GM23248 (cell line): ENCODE measurements around the gene ASIC4. TPM values are rescaled to one million over a fixed set of nuclear protein-coding genes. Genes with fewer than 3 reads are reported as not detected.
A peak's percentile ranks its signal among the peaks of the same experiment; 100 is the strongest.

Source experiments
- DNase-seq: peaks from one replicate; pipeline ENCODE4 v3.0.0-alpha.2; 2015
- H2AFZ ChIP-seq: fragments of 200-600 bp; sonication (generic); 2 replicates; pipeline ENCODE4 v1.6.1; 2016; ENCODE audit warnings: antibody characterized with exemption
- H3F3A ChIP-seq: fragments of 200-600 bp; sonication (generic); 2 replicates; pipeline ENCODE4 v1.6.1; 2016; ENCODE audit warnings: mild to moderate bottlenecking, antibody characterized with exemption, mixed run types; ENCODE audit not compliant: insufficient read depth
- H3K27ac ChIP-seq: fragments of 200-600 bp; sonication (generic); 2 replicates; pipeline ENCODE4 v1.5.1; 2016; ENCODE audit warnings: mild to moderate bottlenecking
- H3K27me3 ChIP-seq: fragments of 200-600 bp; sonication (generic); replicated peaks from 2 replicates; pipeline ENCODE4 v1.6.1; 2016; ENCODE audit warnings: mild to moderate bottlenecking; ENCODE audit not compliant: insufficient read depth
- H3K36me3 ChIP-seq: fragments of 200-600 bp; sonication (generic); 2 replicates; pipeline ENCODE4 v1.6.1; 2016; ENCODE audit warnings: low read depth, mild to moderate bottlenecking
- H3K4me1 ChIP-seq: fragments of 200-600 bp; sonication (generic); 2 replicates; pipeline ENCODE4 v1.6.1; 2016; ENCODE audit warnings: mild to moderate bottlenecking; ENCODE audit not compliant: insufficient read depth
- H3K4me2 ChIP-seq: fragments of 200-600 bp; sonication (generic); one replicate; pipeline ENCODE4 v1.6.1; 2016; ENCODE audit warnings: mild to moderate bottlenecking; ENCODE audit not compliant: unreplicated experiment
- H3K4me3 ChIP-seq: fragments of 200-600 bp; sonication (generic); 2 replicates; pipeline ENCODE4 v1.5.1; 2016; ENCODE audit warnings: mild to moderate bottlenecking
- H3K79me2 ChIP-seq: fragments of 200-600 bp; sonication (generic); 2 replicates; pipeline ENCODE4 v1.6.1; 2016; ENCODE audit warnings: mild to moderate bottlenecking; ENCODE audit not compliant: insufficient read depth
- H3K9ac ChIP-seq: fragments of 200-600 bp; sonication (generic); 2 replicates; pipeline ENCODE4 v1.6.1; 2016; ENCODE audit warnings: mild to moderate bottlenecking
- H3K9me2 ChIP-seq: fragments of 200-600 bp; sonication (generic); 2 replicates; pipeline ENCODE4 v1.6.1; 2016; ENCODE audit warnings: mixed run types, mild to moderate bottlenecking, moderate library complexity; ENCODE audit not compliant: insufficient read depth
- H3K9me3 ChIP-seq: fragments of 200-600 bp; sonication (generic); one replicate; pipeline ENCODE4 v1.6.1; 2017; ENCODE audit warnings: low read depth
- H4K20me1 ChIP-seq: fragments of 200-600 bp; sonication (generic); 2 replicates; pipeline ENCODE4 v1.6.0; 2016; ENCODE audit not compliant: insufficient read depth
- EZH2 ChIP-seq: fragments of 200-600 bp; sonication (generic); IDR thresholded peaks from 2 replicates; pipeline ENCODE4 v1.6.1; 2018; ENCODE audit warnings: antibody characterized with exemption, mild to moderate bottlenecking; ENCODE audit not compliant: insufficient read depth, poor library complexity, severe bottlenecking
- EZH2phosphoT487 ChIP-seq: fragments of 200-600 bp; sonication (generic); IDR thresholded peaks from 2 replicates; pipeline ENCODE4 v1.6.1; 2018; ENCODE audit warnings: antibody characterized with exemption, moderate library complexity, mild to moderate bottlenecking, low read depth; ENCODE audit not compliant: insufficient read depth
- WGBS, 2 experiments: methylation state at CpG; one replicate each; pipeline ENCODE4 v1.1.6; 2015 to 2017; ENCODE audit warnings: low lambda C conversion rate in 2 of 2, low coverage in 1 of 2; ENCODE audit errors: missing lambda C conversion rate in 2 of 2; 5-methylcytosine and 5-hydroxymethylcytosine counted together
- in situ Hi-C: fragments of 300-500 bp; cut with MboI; formaldehyde crosslinking; loops from 2 replicates; pipeline ENCODE4 v1.15.0; 2020
- polyA plus RNA-seq: library from polyadenylated mRNA; unstranded; fragments of >200 nt; fragmentation: Nextera tagmentation; extraction: Ambion mirVana; gene quantifications from 2 replicates; pipeline ENCODE4 v1.2.1, GENCODE V29; 2016
- total RNA-seq: library from RNA; depleted of rRNA; stranded (reverse); fragments of >200 nt; shearing (Covaris generic); gene quantifications from 2 replicates; pipeline ENCODE4 v1.2.3, GENCODE V29; 2014

The ASIC4 gene
- total and polyA plus RNA-seq, 2 experiments from 2014 or later = 0.43 TPM; not detected in 1

DNA sequence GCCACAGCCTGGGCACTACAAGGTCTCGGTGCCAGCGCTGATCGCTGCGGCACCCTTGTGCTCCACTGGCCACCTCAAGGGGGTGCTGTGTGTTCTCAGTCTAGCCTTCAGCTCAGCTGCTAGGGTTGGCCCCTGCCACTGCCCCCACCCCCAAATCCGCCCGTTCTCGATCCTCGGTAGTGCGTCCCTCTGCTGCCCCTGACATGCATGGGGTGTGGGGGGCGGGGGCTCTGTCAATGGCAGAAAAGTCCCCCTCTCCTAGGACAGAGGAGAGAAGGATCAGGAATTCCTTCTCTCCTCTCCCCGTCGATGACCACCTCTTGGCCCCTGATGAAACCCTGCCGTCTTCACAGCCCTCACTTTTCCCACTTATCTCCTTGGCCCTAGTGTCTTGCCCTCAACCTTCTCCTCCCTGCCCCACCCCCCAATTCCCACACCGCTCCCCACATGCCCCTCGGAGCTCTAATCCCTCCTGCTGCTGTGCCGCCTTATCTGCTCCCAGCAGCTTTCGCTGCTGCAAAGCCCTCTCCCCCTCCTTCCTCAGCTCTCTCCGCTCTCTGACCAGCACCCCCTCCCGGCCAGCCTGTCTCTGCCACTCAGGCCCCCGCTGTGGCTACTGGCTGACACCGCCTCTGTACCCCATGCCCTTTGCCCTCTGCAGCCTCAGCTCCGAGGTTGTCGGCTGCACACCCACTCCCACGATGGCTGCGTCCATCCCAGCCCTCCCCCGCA, 4.3 kb upstream of the ASIC4 start:
- H3K27ac ChIP-seq = no peak overlapping the region
- H3K4me1 ChIP-seq = peaks cover 13% of the 10 kb centered on the region
- in situ Hi-C loops = no loop called here
- TF ChIP-seq EZH2 (no peak), EZH2phosphoT487 (no peak)
- 4% methylated on average over 24 to 26 of the region's 26 CpGs for WGBS, 2 experiments
- no peaks in the 10 kb centered on the region for H3K79me2 ChIP-seq
- H3K9ac ChIP-seq = no peak overlapping the region
- peaks cover 17% of the 10 kb centered on the region for H3K27me3 ChIP-seq
- peak overlapping the region; percentile 71 for H3K4me2 ChIP-seq
- no peaks in the 10 kb centered on the region for H3K9me3 ChIP-seq
- DNase-seq = peak; percentile 79
- no peaks in the 10 kb centered on the region for H3F3A ChIP-seq
- no peaks in the 10 kb centered on the region for H3K36me3 ChIP-seq
- no peaks in the 10 kb centered on the region for H3K9me2 ChIP-seq
- no peaks in the 10 kb centered on the region for H4K20me1 ChIP-seq
- peak overlapping the region; percentile 56 for H3K4me3 ChIP-seq
- no peak overlapping the region for H2AFZ ChIP-seq

DNA sequence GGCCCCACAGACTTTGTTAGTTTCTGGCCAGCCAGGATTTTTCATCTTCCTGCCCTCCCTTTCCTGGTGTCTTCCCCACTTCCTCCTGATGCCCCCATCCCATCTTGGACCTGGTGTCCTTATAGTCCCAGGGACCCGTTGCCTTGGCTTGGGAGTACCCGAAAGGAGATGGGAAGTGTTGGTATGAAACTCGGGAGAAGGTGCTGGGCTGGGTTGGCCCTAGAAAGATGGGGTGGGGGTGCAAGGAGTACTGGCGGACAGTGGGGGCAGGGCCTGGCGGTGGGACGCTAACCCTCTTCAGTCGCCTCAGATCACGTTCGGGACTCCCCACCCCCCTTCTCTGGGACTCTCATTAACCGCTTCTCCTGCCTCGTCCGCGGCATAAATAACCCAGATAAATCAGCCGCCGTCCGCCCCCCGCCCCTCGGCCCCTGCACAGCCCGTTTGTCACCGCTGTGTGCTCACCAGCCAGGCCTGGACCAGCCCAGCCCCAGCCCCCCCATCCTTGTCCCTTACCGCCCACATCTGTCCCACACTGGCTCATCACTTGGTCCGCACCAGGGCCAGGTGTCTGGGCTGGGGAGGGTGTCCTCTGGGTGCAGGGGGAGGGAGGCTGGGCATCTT, 3.7 kb upstream of the ASIC4 start:
- H3K4me2 ChIP-seq = peak overlapping the region; percentile 71
- H3K36me3 ChIP-seq = no peaks in the 10 kb centered on the region
- H3K9me3 ChIP-seq = no peaks in the 10 kb centered on the region
- in situ Hi-C loops = no loop called here
- H3K27me3 ChIP-seq = peaks cover 17% of the 10 kb centered on the region
- no peaks in the 10 kb centered on the region for H3F3A ChIP-seq
- H3K4me3 ChIP-seq = no peak overlapping the region
- TF ChIP-seq EZH2 (no peak), EZH2phosphoT487 (no peak)
- H3K4me1 ChIP-seq = peaks cover 13% of the 10 kb centered on the region
- DNase-seq = no peak
- no peaks in the 10 kb centered on the region for H3K9me2 ChIP-seq
- no peaks in the 10 kb centered on the region for H4K20me1 ChIP-seq
- H3K79me2 ChIP-seq = no peaks in the 10 kb centered on the region
- no peak overlapping the region for H3K27ac ChIP-seq
- WGBS, 2 experiments = 21 to 22% methylated on average over 5 to 22 of the region's 22 CpGs
- no peak overlapping the region for H2AFZ ChIP-seq
- H3K9ac ChIP-seq = no peak overlapping the region

DNA sequence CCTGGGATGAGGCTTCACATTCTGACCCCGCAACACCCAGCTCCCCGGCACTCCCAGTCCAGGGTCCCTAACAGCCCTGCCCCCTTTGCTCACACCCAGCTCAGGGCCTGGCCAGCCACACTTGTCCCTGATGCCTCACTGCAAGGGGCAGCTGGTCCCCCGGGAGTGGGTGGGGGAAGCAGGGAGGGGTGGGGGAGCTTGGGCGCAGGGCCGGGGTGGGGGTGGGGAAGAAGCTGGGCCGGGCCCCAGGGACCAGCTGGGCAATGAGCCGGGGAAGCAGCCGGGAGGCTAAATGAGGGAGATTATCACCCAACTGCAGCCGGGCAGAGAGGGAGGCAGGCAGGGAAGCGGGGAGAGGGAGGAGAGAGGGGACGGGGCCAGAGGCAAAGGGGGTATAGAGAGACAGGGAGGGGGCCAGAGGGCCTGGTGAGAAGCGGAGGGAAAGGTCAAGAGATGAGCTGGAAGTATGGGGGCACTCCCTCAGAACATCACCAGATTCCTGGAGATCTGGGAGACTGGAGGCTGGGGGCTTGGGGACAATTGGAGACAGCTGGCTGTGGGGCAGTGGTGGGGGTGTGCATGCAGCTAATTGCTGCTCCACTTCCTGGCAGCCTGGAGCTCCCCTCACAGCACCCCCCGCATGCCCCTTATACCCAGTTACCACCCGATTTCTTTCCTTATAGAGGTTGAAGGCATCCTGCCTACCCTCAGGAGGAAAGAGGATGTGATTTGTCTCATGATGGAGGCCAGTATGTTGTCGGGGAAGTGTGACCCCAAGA, 2.5 kb upstream of the ASIC4 start:
- peaks cover 13% of the 10 kb centered on the region for H3K4me1 ChIP-seq
- no peak overlapping the region for H3K4me3 ChIP-seq
- no peak overlapping the region for H3K27ac ChIP-seq
- no peaks in the 10 kb centered on the region for H3K9me2 ChIP-seq
- no peak overlapping the region for H3K4me2 ChIP-seq
- no peaks in the 10 kb centered on the region for H4K20me1 ChIP-seq
- H3K27me3 ChIP-seq = peaks cover 17% of the 10 kb centered on the region
- WGBS, 2 experiments = 34 to 38% methylated on average over 8 to 15 of the region's 15 CpGs
- H3K79me2 ChIP-seq = no peaks in the 10 kb centered on the region
- no peaks in the 10 kb centered on the region for H3K36me3 ChIP-seq
- in situ Hi-C loops = no loop called here
- no peaks in the 10 kb centered on the region for H3F3A ChIP-seq
- no peak for DNase-seq
- no peaks in the 10 kb centered on the region for H3K9me3 ChIP-seq
- TF ChIP-seq EZH2 = no peak
- no peak for TF ChIP-seq EZH2phosphoT487
- no peak overlapping the region for H2AFZ ChIP-seq
- no peak overlapping the region for H3K9ac ChIP-seq

DNA sequence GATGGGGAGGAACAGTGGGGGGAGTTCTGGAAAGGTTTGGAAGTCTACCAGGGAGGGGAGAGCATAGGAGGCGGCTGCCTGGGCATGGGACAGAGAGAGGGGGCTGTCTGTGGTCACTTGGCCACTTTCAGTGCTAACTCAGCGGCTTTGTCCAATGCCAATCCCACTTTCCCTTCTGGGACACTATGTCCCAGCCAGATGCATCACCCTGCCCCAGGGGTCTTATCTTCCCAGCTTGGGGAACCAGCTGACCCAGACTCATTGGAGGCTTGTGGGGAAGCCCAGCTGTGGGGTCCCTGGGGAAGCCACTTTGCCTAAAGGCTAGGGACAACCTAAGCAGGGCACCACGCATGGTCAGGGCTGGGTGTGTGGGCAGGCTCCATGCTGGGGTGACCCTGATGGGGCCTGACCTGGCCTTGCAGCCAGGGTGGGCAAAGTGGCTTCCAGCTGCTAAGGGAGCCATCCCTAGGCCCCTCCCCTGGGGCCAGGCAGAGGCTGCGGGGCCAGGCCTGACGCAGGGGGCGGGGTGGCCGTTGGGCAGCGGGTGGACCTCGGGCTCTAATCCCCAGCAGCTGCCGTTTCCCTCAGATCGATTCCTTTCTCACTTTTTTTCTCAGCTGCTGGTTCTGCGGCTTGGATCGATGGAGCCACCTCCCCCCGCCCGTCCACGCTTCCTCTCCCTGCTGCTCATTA, 1.6 kb upstream of the ASIC4 start:
- Histone ChIP-seq H3K4me3 (no peak overlapping the region), H4K20me1 (no peaks in the 10 kb centered on the region), H3K9me2 (no peaks in the 10 kb centered on the region), H3K79me2 (no peaks in the 10 kb centered on the region), H3K4me1 (peaks cover 13% of the 10 kb centered on the region), H3K27me3 (peaks cover 17% of the 10 kb centered on the region), H3F3A (no peaks in the 10 kb centered on the region), H3K9me3 (no peaks in the 10 kb centered on the region), H3K4me2 (no peak overlapping the region), H3K9ac (no peak overlapping the region), H3K27ac (no peak overlapping the region), H3K36me3 (no peaks in the 10 kb centered on the region), H2AFZ (no peak overlapping the region)
- 28 to 32% methylated on average over 9 to 16 of the region's 16 CpGs for WGBS, 2 experiments
- in situ Hi-C loops = no loop called here
- DNase-seq = no peak
- TF ChIP-seq EZH2phosphoT487 (no peak), EZH2 (no peak)
